GM19468 (cell line): Measurements from ENCODE around the gene SDC3.

Source experiments
- ATAC-seq: cut with Tn5 transposase; IDR thresholded peaks from one replicate; pipeline ENCODE4 v1.9.1; 2021; ENCODE audit warnings: mild to moderate bottlenecking, moderate library complexity, moderate number of reproducible peaks; ENCODE audit not compliant: unreplicated experiment; ENCODE audit errors: extremely low read depth

SDC3 gene

GRCh38 chr1:30860320-30860652 is 48.3 kb downstream of the SDC3 start:
- ATAC-seq = no peak

GRCh38 chr1:30857964-30858363 is 50.6 kb downstream of the SDC3 start:
- ATAC-seq = no peak

- ATAC-seq = no peak
Measured at GRCh38 chr1:30857062-30857461, 51.5 kb downstream of the SDC3 start.

GRCh38 chr1:30856260-30856790 is 52.2 kb downstream of the SDC3 start:
- no peak for ATAC-seq

GRCh38 chr1:30855686-30856259 is 52.8 kb downstream of the SDC3 start:
- no peak for ATAC-seq

GRCh38 chr1:30853350-30853749 is 55.2 kb downstream of the SDC3 start:
- no peak for ATAC-seq

- ATAC-seq = no peak
Measured at GRCh38 chr1:30852026-30852425, 56.5 kb downstream of the SDC3 start.

GRCh38 chr1:30851286-30851685 is 57.3 kb downstream of the SDC3 start:
- no peak for ATAC-seq

GRCh38 chr1:30850607-30851006 is 58.0 kb downstream of the SDC3 start:
- ATAC-seq = no peak

- ATAC-seq = no peak
Measured at GRCh38 chr1:30848130-30848529, 60.4 kb downstream of the SDC3 start.

GRCh38 chr1:30847358-30847972 is 61.1 kb downstream of the SDC3 start:
- ATAC-seq = no peak

GRCh38 chr1:30846587-30846986 is 62.0 kb downstream of the SDC3 start:
- no peak for ATAC-seq

GRCh38 chr1:30845904-30846290 is 62.7 kb downstream of the SDC3 start:
- no peak for ATAC-seq

GRCh38 chr1:30845237-30845903 is 63.2 kb downstream of the SDC3 start:
- ATAC-seq = no peak

GRCh38 chr1:30844631-30845030 is 63.9 kb downstream of the SDC3 start:
- ATAC-seq = no peak

GRCh38 chr1:30842697-30843354 is 65.7 kb downstream of the SDC3 start:
- no peak for ATAC-seq

- no peak for ATAC-seq
Measured at GRCh38 chr1:30840904-30841598, 67.5 kb downstream of the SDC3 start.

GRCh38 chr1:30839827-30840359 is 68.7 kb downstream of the SDC3 start:
- no peak for ATAC-seq

GRCh38 chr1:30838996-30839395 is 69.6 kb downstream of the SDC3 start:
- ATAC-seq = no peak

- ATAC-seq = no peak
Measured at GRCh38 chr1:30837653-30838052, 70.9 kb downstream of the SDC3 start.
